NCI-H345 treated with DMSO at 0.1 percent for 48 hours (cell line): ENCODE data around the gene NAV2.

Experiments
- DNase-seq: peaks from one replicate; lab custom pipeline; 2025; ENCODE audit not compliant: unreplicated experiment; lab: John Stamatoyannopoulos, UW

NAV2 gene

GRCh38 chr11:19827399-19828135, 114.9 kb downstream of the NAV2 start:
- no peak for DNase-seq

DNA sequence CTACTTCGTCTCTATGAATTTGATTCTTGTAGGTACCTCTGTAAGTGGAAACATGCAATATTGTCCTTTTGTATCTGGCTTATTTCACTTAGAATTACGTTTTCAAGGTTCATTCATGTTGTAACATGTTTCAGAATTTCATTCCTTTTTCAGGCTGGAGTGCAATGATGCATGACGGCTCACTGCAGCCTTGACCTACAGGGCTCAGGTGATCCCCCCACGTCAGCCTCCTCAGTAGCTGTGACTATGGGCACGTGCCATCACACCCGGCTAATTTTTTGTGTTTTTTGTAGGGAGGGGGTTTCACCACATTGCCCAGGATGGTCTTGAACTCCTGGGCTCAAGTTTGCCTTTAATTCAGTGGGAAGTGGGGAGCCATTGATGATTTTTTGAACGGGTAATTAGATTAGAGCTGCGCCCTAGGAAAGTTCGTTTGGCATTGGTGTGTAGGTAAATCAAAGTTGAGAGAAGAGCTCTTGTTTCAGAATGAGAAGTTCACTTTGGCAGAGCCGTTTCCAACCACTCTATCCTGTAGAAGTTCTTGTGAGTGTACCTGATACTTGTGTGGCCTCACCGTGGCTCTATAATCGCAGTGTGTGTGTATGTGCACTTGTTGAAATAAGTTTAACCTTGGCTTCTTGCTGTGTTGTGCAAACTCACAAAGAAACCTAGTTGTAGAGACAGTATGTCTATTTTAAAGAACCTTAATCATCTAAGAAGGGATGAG, 115.9 kb downstream of the NAV2 start:
- DNase-seq, result no peak

DNA sequence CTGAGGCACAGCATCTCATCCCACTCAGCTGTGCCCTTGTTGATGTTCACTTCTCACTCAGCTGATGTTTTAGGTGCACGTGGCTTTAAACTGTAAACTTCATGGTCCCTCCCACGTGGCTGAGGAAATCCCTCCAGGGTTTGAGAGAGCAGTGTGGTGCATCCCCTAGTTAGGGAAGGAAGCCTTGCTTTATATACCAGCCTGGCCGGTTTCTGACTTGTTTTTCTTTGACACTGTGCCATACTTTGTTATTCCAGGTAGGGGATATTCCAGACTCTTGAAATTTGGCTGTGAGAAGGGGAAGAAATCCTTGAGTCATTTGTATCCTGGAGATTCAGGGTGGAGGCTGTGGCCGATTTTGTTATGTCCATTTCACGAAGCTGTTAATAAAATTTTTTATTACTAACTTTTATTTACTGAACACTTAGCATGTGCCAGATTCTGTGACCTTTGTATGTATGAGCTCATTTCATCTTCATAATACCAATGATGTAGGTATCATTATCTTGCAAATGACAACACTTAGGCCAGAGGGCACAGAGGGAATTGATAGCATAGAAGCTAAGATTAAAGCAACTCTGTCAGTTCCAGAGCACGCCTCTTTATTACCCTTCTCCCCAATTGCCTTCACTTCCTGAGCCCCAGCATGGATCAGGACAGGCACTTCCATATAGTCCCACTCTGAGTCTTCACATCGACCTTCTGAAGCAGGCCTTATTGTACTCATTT, 116.6 kb downstream of the NAV2 start:
- no peak for DNase-seq

- DNase-seq, result no peak
Measured at GRCh38 chr11:19832086-19832750, 119.6 kb downstream of the NAV2 start.

- no peak for DNase-seq
Measured at GRCh38 chr11:19832901-19833300, 120.3 kb downstream of the NAV2 start.

- DNase-seq, result no peak
Measured at GRCh38 chr11:19834771-19835170, 122.1 kb downstream of the NAV2 start.

DNA sequence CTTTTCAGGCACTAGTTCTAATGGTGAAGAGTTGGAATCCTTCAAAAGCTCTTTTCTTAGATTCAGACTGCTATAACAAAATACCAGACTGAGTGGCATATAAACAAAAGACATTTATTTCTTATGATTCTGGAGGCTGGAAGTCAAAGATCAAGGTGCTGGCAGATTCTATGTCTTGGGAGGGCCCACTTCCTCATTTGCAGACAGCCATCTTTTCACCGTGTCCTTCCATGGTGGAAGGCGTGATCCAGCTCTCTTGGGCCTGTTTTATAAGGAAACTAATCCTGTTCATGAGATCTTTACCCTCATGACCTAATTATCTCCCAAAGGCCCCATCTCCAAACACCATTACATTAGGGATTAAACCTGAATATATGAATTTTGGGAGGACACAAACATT, 124.0 kb downstream of the NAV2 start:
- DNase-seq, result no peak

DNA sequence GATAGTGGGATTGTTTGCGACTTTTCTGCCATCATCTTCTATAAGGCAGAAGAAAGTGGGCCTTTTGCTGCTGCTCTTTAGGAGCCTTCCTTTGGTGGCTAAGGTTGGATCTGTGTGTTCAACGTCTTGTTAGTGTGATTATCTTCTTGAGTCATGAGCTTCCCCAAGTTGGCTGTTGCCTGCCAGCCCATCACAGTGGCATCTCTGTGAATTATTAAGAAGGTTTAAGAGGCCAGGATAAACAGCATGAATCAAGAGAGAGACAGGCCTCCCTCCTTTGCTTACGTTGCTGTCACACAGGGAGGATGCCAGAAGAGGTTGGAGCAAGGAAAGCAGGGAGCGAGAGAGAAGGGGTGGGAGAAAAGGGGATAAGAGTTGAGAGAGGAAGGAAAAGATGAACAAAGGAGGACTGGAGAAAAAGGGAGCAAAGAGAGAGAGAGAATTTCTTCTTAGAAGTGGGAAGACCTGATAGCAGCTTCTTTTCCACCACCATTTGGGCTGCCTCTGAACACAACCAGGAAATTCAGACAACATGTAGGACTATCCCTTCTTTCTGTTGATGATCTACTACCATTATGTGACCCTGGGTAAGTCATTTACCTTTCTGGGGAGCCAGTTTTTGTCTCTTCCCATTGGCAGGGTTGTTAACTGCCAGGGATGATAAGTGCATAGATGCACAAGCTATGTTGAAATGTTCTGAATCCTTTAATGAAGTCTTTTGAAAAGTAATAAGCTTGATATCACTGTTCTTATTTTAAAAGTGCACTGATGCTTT, 126.5 kb downstream of the NAV2 start:
- DNase-seq, result no peak

DNA sequence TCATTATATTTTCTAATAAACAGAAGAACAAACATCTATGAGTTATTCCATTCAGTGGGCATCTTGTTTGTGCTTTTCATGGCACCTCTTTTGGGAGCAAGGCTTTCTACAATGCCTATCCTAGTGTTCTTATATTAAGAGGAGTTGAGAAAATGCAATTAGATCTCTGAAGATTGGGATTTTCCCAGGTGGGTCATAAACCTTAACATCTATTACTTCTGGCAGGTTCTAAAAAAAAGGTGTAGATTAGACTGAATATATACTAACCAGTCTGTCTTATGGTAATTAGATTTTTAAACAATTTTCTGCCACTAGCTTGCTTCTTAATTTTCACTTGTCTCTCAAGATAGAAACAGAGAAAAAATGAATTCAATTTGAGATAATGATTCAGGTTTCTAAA, 128.3 kb downstream of the NAV2 start:
- no peak for DNase-seq

DNA sequence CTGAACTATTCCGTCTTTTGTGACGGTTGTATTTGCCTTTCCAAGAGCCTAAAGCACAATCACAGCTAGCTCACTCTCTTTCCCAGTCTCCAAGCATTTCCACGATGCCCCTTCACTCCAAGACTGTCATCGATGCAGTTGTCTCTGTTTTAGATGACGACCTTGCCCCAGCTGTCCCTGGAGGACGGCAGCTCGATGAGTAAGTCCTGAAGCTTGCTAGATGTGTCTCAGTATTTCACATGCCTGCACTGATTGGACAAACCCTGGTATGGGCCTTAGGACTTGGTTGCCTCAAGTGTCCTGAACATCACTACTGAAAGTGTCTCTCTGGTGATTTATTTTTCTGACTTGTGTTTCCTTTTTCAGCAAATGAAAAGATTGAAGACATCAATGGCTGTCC, 129.9 kb downstream of the NAV2 start:
- no peak for DNase-seq

DNA sequence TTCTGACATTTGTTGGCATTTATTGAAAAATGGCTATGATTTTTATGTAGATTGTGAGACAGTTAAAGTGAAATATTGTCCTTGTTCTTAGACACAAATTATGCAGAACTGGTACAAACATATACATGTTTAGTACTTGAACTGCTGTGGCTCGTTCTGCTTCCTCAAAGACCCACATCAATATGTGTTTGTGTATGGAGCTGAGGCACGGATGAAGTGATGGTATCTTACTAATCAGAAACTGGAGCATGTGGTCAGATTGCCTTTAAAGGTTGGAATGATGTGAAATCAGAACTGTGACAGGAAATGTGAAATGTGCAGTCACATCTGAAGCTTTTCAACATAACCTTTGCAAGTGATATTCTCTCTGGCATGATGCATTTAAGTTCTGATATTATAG, 130.4 kb downstream of the NAV2 start:
- no peak for DNase-seq

DNA sequence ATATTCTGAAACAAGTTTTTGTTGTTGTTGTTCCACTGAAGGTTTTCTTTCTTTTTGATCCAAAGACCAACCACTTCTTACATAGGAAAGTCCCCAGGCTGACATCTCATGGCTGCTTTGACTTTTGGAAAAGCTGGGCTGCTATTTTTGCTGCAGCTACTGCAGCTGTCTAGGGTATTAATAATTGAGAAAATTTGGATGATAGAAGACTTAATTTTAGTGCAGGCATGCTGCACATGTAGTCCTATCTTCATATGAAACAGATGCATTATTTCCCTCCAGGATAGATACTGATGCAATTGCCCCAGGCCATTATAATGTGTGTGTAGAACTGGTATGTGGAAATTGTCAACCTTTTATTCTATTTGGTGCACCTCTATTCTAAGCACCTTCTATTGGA, 131.4 kb downstream of the NAV2 start:
- no peak for DNase-seq

DNA sequence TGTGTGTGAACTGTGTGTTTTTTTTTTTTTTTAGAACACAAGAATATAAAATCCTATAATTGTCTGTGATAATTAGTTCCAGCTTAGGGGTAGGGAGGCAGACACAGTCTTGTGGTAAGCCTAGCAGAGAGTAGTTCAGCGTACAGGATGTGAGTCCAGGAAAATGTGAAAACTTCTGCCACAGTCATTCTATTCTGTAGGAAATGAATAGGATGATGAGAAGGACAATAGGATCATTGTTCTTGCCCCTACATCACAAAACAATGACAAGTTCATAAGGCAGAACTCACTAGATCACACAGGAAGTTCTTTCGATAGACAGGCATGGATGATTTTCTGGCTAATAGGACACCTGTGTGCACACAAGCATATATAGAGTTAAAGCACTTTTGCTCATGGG, 132.2 kb downstream of the NAV2 start:
- DNase-seq, result no peak

DNA sequence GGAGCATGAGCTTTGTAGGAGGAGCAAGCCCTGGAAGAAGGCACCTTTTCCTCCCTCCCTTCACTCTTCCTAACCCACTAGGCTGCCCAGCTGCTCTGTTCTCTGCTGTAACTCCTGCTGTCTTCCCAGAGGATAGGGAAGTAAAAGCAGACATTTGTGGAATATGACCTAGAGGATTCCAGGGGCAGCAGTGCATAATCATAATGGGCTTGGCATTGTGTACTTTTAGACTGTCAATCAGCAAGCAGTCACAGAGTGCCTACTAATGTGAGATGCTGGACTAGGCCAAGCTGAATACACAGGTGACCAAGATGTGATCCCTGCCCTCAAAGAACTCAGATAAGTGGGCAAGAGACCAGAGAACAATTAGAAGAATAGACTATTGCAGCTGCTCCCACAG, 133.0 kb downstream of the NAV2 start:
- no peak for DNase-seq

GRCh38 chr11:19846654-19847305, 134.1 kb downstream of the NAV2 start:
- DNase-seq, result no peak

- no peak for DNase-seq
Measured at GRCh38 chr11:19848219-19848618, 135.6 kb downstream of the NAV2 start.

GRCh38 chr11:19849107-19849789, 136.6 kb downstream of the NAV2 start:
- DNase-seq, result no peak

DNA sequence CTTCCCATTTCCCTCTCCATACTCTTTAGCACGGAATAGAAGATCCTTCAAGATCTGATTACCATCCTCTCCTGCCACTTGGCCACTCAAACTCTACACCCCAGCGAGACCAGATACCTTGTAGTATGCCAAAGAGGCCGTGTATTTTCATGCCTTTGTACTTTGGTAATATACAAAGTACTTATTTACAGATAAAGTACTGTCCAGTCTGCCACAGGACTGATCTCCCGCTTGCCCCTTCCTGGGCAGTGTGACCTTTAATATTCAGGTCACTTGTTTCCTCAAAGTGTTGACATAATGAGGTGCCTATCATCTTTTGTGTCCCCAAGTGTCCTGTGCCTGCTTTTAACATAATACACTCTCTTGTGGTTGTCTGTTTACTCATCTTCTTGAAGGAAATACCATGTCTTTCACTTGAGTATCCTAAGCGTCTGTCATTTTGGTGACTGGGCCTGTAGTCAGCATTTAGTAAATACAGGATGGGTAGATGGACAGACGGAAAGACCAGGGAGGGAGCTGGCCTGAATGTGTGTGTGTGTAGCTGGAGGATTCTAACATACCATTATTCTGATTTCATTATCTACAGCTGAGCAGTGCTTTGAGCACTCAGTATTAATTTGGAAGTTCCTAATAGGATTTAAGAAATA, 137.4 kb downstream of the NAV2 start:
- DNase-seq, result no peak

- no peak for DNase-seq
Measured at GRCh38 chr11:19852288-19852687, 139.7 kb downstream of the NAV2 start.
